ENCODE measurements around the gene CATSPERE. TPM values are rescaled to one million over a fixed set of nuclear protein-coding genes. Genes with fewer than 3 reads are reported as not detected.
"Not testable (repeated sequence)": the region's sequence is repeated elsewhere in the genome, so short reads cannot be mapped to it uniquely, and the experiment has no call there.

The CATSPERE gene
- total and polyA plus RNA-seq, 2 donors (not counting 3 experiments of a cell fraction or from before 2014, with no cell fraction given) = 0.61 to 1.9 TPM

- Histone ChIP-seq H3K36me3 (ENCODE audit: control insufficient read depth in 2 of 2, extremely low read depth in 1 of 2, insufficient read depth in 2 of 2, low read length in 2 of 2) (no peaks in the 10 kb centered on the region), H3K9me3 (replicated peaks; ENCODE audit: control insufficient read depth, insufficient read depth, low read length) (no peaks in the 10 kb centered on the region), H3K9ac (replicated peaks; ENCODE audit: extremely low read depth, insufficient read depth, low read length) (no peak overlapping the region), H4K20me1 (replicated peaks; ENCODE audit: control insufficient read depth, extremely low read depth, insufficient read depth, low read length) (no peaks in the 10 kb centered on the region), H3K27ac (ENCODE audit: insufficient read depth, low read depth, low read length) (no peak overlapping the region), H2AFZ (ENCODE audit: low read depth, low read length) (no peak overlapping the region), H3K4me2 (ENCODE audit: insufficient read depth, low read length) (no peak overlapping the region), H3K4me3 (replicated peaks in 1 of 3; ENCODE audit: insufficient read depth in 1 of 3, low read depth in 1 of 3, low read length in 3 of 3) (no peak overlapping the region), H3K79me2 (ENCODE audit: control insufficient read depth, insufficient read depth, low read length) (no peaks in the 10 kb centered on the region), H3K4me1 (ENCODE audit: control insufficient read depth, extremely low read depth, insufficient read depth, low read length) (no peaks in the 10 kb centered on the region), H3K9me1 (replicated peaks; ENCODE audit: control insufficient read depth, extremely low read depth, insufficient read depth, low read length) (no peaks in the 10 kb centered on the region), H3K27me3 (ENCODE audit: control insufficient read depth in 2 of 2, insufficient read depth in 2 of 2, low read length in 2 of 2) (no peaks in the 10 kb centered on the region)
- BruUV-seq (replicated peaks) = no TSS peak
- FAIRE-seq (no peak), DNase-seq (ENCODE audit: low read depth, low spot score) (no peak)
- dilution Hi-C loops (cut with MboI; ENCODE audit: extremely low pct_ligation_motif_present, low sequenced_read_pairs) (no loop called here), intact Hi-C loops (cut with micrococcal nuclease) (no loop called here)
- TF ChIP-seq MAX (IDR thresholded peaks at IDR 0.05; ENCODE audit: insufficient read depth, insufficient read length) (no peak), EZH2 (IDR thresholded peaks at IDR 0.05; ENCODE audit: borderline replicate concordance, low read depth, low read length, severe bottlenecking) (no peak)
- ChIA-PET CTCF (no interaction called here), POLR2A (no interaction called here)
These were observed 36.7 kb downstream of the CATSPERE start for GRCh38 chr1:244497805-244498204.

DNA sequence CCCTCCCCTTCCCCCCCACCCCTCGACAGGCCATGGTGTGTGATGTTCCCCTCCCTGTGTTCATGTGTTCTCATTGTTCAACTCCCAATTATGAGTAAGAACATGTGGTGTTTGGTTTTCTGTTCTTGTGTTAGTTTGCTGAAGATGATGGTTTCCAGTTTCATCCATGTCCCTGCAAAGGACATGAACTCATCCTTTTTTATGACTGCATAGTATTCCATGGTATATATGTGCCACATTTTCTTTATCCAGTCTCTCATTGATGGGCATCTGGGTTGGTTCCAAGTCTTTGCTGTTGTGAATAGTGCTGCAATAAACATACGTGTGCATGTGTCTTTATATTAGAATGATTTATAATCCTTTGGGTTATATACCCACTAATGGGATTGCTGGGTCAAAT is 38.4 kb downstream of the CATSPERE start:
- H3K4me2 ChIP-seq (ENCODE audit: insufficient read depth, low read length); H3K27ac ChIP-seq (ENCODE audit: insufficient read depth, low read depth, low read length); POLR2A ChIA-PET; H2AFZ ChIP-seq (ENCODE audit: low read depth, low read length); dilution Hi-C loops (cut with MboI; ENCODE audit: extremely low pct_ligation_motif_present, low sequenced_read_pairs); CTCF ChIA-PET; H3K9ac ChIP-seq (replicated peaks; ENCODE audit: extremely low read depth, insufficient read depth, low read length); intact Hi-C loops (cut with micrococcal nuclease); BruUV-seq (replicated peaks); H3K9me1 ChIP-seq (replicated peaks; ENCODE audit: control insufficient read depth, extremely low read depth, insufficient read depth, low read length); H4K20me1 ChIP-seq (replicated peaks; ENCODE audit: control insufficient read depth, extremely low read depth, insufficient read depth, low read length); DNase-seq (ENCODE audit: low read depth, low spot score); H3K4me3 ChIP-seq (replicated peaks in 1 of 3; ENCODE audit: insufficient read depth in 1 of 3, low read depth in 1 of 3, low read length in 3 of 3); H3K27me3 ChIP-seq (ENCODE audit: control insufficient read depth in 2 of 2, insufficient read depth in 2 of 2, low read length in 2 of 2); H3K9me3 ChIP-seq (replicated peaks; ENCODE audit: control insufficient read depth, insufficient read depth, low read length); H3K79me2 ChIP-seq (ENCODE audit: control insufficient read depth, insufficient read depth, low read length); H3K36me3 ChIP-seq (ENCODE audit: control insufficient read depth in 2 of 2, extremely low read depth in 1 of 2, insufficient read depth in 2 of 2, low read length in 2 of 2); H3K4me1 ChIP-seq (ENCODE audit: control insufficient read depth, extremely low read depth, insufficient read depth, low read length); FAIRE-seq: not testable (repeated sequence)

GRCh38 chr1:244500515-244500914 is 39.4 kb downstream of the CATSPERE start:
- H3K27me3 ChIP-seq (ENCODE audit: control insufficient read depth in 2 of 2, insufficient read depth in 2 of 2, low read length in 2 of 2); H3K4me1 ChIP-seq (ENCODE audit: control insufficient read depth, extremely low read depth, insufficient read depth, low read length); intact Hi-C loops (cut with micrococcal nuclease); H3K4me2 ChIP-seq (ENCODE audit: insufficient read depth, low read length); H3K4me3 ChIP-seq (replicated peaks in 1 of 3; ENCODE audit: insufficient read depth in 1 of 3, low read depth in 1 of 3, low read length in 3 of 3); H3K9ac ChIP-seq (replicated peaks; ENCODE audit: extremely low read depth, insufficient read depth, low read length); H3K27ac ChIP-seq (ENCODE audit: insufficient read depth, low read depth, low read length); H3K9me3 ChIP-seq (replicated peaks; ENCODE audit: control insufficient read depth, insufficient read depth, low read length); H3K9me1 ChIP-seq (replicated peaks; ENCODE audit: control insufficient read depth, extremely low read depth, insufficient read depth, low read length); dilution Hi-C loops (cut with MboI; ENCODE audit: extremely low pct_ligation_motif_present, low sequenced_read_pairs); BruUV-seq (replicated peaks); H2AFZ ChIP-seq (ENCODE audit: low read depth, low read length); CTCF ChIA-PET; H4K20me1 ChIP-seq (replicated peaks; ENCODE audit: control insufficient read depth, extremely low read depth, insufficient read depth, low read length); H3K79me2 ChIP-seq (ENCODE audit: control insufficient read depth, insufficient read depth, low read length); POLR2A ChIA-PET; DNase-seq (ENCODE audit: low read depth, low spot score); H3K36me3 ChIP-seq (ENCODE audit: control insufficient read depth in 2 of 2, extremely low read depth in 1 of 2, insufficient read depth in 2 of 2, low read length in 2 of 2); FAIRE-seq: not testable (repeated sequence)

Data from endothelial cell of umbilical vein (primary cell).